Testis (tissue), 2 donors: ENCODE data around the gene CFAP410.

Source experiments
- POLR2A ChIP-seq: fragments of 450-650 bp; IDR thresholded peaks from one replicate; pipeline ENCODE4 v1.6.1; 2017; ENCODE audit warnings: antibody characterized with exemption, mild to moderate bottlenecking, moderate library complexity
- TF ChIP-seq, protein P1 (sequence below), 3 experiments: fragments of 450-650 bp in 2 of 3; fragments of 200-600 bp in 1 of 3; sonication (generic) in 1 of 3; IDR thresholded peaks; one replicate each; pipeline ENCODE4 v1.5.1; 2016 to 2019; ENCODE audit warnings: antibody characterized with exemption in 3 of 3, mild to moderate bottlenecking in 2 of 3, moderate library complexity in 1 of 3

DNA sequence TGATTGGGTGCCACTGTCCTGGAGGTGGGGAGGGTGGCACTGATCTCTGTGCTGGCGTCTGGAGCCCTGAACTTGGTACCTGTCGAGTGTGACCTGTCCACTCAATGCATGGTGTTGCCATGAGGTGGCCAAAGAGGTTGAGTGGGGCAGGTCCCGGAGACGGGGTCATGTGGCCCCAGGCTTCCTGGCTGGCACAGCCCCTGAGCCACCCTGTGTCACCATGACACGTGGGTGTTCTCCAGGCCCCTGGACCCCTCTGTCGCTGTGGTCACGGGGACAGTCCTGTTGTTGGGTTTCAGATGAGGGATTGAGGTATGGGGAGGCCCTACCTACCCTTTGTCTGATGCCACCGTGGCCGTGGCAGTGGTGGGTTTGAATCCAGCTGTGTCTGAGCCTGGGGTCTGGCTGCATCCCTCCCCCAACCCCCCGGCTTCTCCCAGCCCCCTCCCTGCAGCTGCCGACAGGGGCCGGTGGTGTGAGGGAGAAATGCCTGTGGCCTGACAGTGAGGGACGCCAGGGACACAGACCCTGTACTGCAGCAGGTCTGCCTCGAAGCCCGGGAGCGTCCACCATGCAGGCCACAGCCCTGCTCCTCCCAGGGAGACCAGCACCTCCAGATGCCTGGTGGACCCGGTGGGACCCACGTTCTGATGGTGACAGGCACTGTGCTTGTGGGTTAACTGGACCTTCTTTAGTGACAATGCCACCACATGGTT is 26.2 kb upstream of the CFAP410 start:
- no peak for TF ChIP-seq POLR2A
- TF ChIP-seq, protein P1, sequence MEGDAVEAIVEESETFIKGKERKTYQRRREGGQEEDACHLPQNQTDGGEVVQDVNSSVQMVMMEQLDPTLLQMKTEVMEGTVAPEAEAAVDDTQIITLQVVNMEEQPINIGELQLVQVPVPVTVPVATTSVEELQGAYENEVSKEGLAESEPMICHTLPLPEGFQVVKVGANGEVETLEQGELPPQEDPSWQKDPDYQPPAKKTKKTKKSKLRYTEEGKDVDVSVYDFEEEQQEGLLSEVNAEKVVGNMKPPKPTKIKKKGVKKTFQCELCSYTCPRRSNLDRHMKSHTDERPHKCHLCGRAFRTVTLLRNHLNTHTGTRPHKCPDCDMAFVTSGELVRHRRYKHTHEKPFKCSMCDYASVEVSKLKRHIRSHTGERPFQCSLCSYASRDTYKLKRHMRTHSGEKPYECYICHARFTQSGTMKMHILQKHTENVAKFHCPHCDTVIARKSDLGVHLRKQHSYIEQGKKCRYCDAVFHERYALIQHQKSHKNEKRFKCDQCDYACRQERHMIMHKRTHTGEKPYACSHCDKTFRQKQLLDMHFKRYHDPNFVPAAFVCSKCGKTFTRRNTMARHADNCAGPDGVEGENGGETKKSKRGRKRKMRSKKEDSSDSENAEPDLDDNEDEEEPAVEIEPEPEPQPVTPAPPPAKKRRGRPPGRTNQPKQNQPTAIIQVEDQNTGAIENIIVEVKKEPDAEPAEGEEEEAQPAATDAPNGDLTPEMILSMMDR (IDR thresholded peaks at IDR 0.05), result no peak
